ENCODE measurements around the gene LMNA. TPM values are rescaled to one million over a fixed set of nuclear protein-coding genes. Genes with fewer than 3 reads are reported as not detected.
A peak's percentile ranks its signal among the peaks of the same experiment; 100 is the strongest.
"Not testable (repeated sequence)": the region's sequence is repeated elsewhere in the genome, so short reads cannot be mapped to it uniquely, and the experiment has no call there.

The LMNA gene
- total RNA-seq, 1 experiment from 2014 or later: 225 TPM

- ChIA-PET POLR2A (ENCODE audit: low non-redundant PET) (no interaction called here), CTCF (interaction anchor here (1.0 kb wide), 1 partner anchor 23 kb away, joined by 3 read pairs; no protein-coding TSS in a partner anchor)
- H3K4me3 ChIP-seq (ENCODE audit: low read depth, low read length, poor library complexity, severe bottlenecking): no peak overlapping the region
- intact Hi-C loops (cut with micrococcal nuclease; ENCODE audit: unreplicated experiment): no loop called here
- H3K36me3 ChIP-seq (ENCODE audit: insufficient read depth, low read length, poor library complexity, severe bottlenecking): no peaks in the 10 kb centered on the region
- TF ChIP-seq EZH2 (IDR thresholded peaks at IDR 0.05; ENCODE audit: borderline replicate concordance, low read depth, low read length, poor library complexity, severe bottlenecking) (no peak), CTCF (conservative IDR thresholded peaks at IDR 0.05; ENCODE audit: low read depth, low read length) (no peak)
- no peaks in the 10 kb centered on the region for H3K27me3 ChIP-seq (replicated peaks; ENCODE audit: insufficient read depth, low read depth, low read length, poor library complexity)
- DNase-seq (ENCODE audit: low spot score): no peak
- H3K4me1 ChIP-seq (ENCODE audit: insufficient read depth, low read length, poor library complexity, severe bottlenecking): peaks cover 65% of the 10 kb centered on the region
- no peaks in the 10 kb centered on the region for H3K9me3 ChIP-seq (ENCODE audit: low read depth, low read length, poor library complexity, severe bottlenecking)
- no TSS peak for BruUV-seq (replicated peaks)
- H3K27ac ChIP-seq (ENCODE audit: low read depth, low read length, poor library complexity, severe bottlenecking): peak overlapping the region; percentile 22
Measured at GRCh38 chr1:156120318-156120717, 5.8 kb downstream of the LMNA start.

GRCh38 chr1:156121005-156121404 lies 6.5 kb downstream of the LMNA start:
- H3K27ac ChIP-seq (ENCODE audit: low read depth, low read length, poor library complexity, severe bottlenecking): peak overlapping the region; percentile 22
- intact Hi-C loops (cut with micrococcal nuclease; ENCODE audit: unreplicated experiment); H3K4me3 ChIP-seq (ENCODE audit: low read depth, low read length, poor library complexity, severe bottlenecking); H3K27me3 ChIP-seq (replicated peaks; ENCODE audit: insufficient read depth, low read depth, low read length, poor library complexity); H3K9me3 ChIP-seq (ENCODE audit: low read depth, low read length, poor library complexity, severe bottlenecking); BruUV-seq (replicated peaks); POLR2A ChIA-PET (ENCODE audit: low non-redundant PET); H3K36me3 ChIP-seq (ENCODE audit: insufficient read depth, low read length, poor library complexity, severe bottlenecking); CTCF ChIA-PET; DNase-seq (ENCODE audit: low spot score): not testable (repeated sequence)
- H3K4me1 ChIP-seq (ENCODE audit: insufficient read depth, low read length, poor library complexity, severe bottlenecking): peaks cover 72% of the 10 kb centered on the region

GRCh38 chr1:156121457-156121856 lies 6.9 kb downstream of the LMNA start:
- H3K9me3 ChIP-seq (ENCODE audit: low read depth, low read length, poor library complexity, severe bottlenecking): no peaks in the 10 kb centered on the region
- H3K4me1 ChIP-seq (ENCODE audit: insufficient read depth, low read length, poor library complexity, severe bottlenecking): peaks cover 77% of the 10 kb centered on the region
- H3K27me3 ChIP-seq (replicated peaks; ENCODE audit: insufficient read depth, low read depth, low read length, poor library complexity): no peaks in the 10 kb centered on the region
- H3K4me3 ChIP-seq (ENCODE audit: low read depth, low read length, poor library complexity, severe bottlenecking): no peak overlapping the region
- no TSS peak for BruUV-seq (replicated peaks)
- no peak for TF ChIP-seq EZH2 (IDR thresholded peaks at IDR 0.05; ENCODE audit: borderline replicate concordance, low read depth, low read length, poor library complexity, severe bottlenecking)
- TF ChIP-seq CTCF (conservative IDR thresholded peaks at IDR 0.05; ENCODE audit: low read depth, low read length): no peak
- ChIA-PET CTCF (no interaction called here), POLR2A (ENCODE audit: low non-redundant PET) (no interaction called here)
- no peak for DNase-seq (ENCODE audit: low spot score)
- intact Hi-C loops (cut with micrococcal nuclease; ENCODE audit: unreplicated experiment): no loop called here
- H3K27ac ChIP-seq (ENCODE audit: low read depth, low read length, poor library complexity, severe bottlenecking): peak overlapping the region; percentile 80
- no peaks in the 10 kb centered on the region for H3K36me3 ChIP-seq (ENCODE audit: insufficient read depth, low read length, poor library complexity, severe bottlenecking)

- Histone ChIP-seq H3K4me1 (ENCODE audit: insufficient read depth, low read length, poor library complexity, severe bottlenecking) (peaks cover 83% of the 10 kb centered on the region), H3K27me3 (replicated peaks; ENCODE audit: insufficient read depth, low read depth, low read length, poor library complexity) (no peaks in the 10 kb centered on the region), H3K9me3 (ENCODE audit: low read depth, low read length, poor library complexity, severe bottlenecking) (no peaks in the 10 kb centered on the region), H3K27ac (ENCODE audit: low read depth, low read length, poor library complexity, severe bottlenecking) (peak overlapping the region; percentile 80), H3K4me3 (ENCODE audit: low read depth, low read length, poor library complexity, severe bottlenecking) (no peak overlapping the region), H3K36me3 (ENCODE audit: insufficient read depth, low read length, poor library complexity, severe bottlenecking) (no peaks in the 10 kb centered on the region)
- intact Hi-C loops (cut with micrococcal nuclease; ENCODE audit: unreplicated experiment): no loop called here
- no peak for TF ChIP-seq CTCF (conservative IDR thresholded peaks at IDR 0.05; ENCODE audit: low read depth, low read length)
- TF ChIP-seq EZH2 (IDR thresholded peaks at IDR 0.05; ENCODE audit: borderline replicate concordance, low read depth, low read length, poor library complexity, severe bottlenecking): no peak
- ChIA-PET CTCF (interaction anchor here (1.5 kb wide), 1 partner anchor 25 kb away, joined by 3 read pairs; no protein-coding TSS in a partner anchor), POLR2A (ENCODE audit: low non-redundant PET) (interaction anchor here (0.6 kb wide), 1 partner anchor 159 kb away, joined by 3 read pairs; no protein-coding TSS in a partner anchor)
- no TSS peak for BruUV-seq (replicated peaks)
- no peak for DNase-seq (ENCODE audit: low spot score)
Measured at GRCh38 chr1:156122086-156122485, 7.6 kb downstream of the LMNA start.

Measured in A673 (cell line).